NK-92 (cell line): ENCODE results near the gene C2CD2.

Experiments
- DNase-seq: peaks from one replicate; lab custom pipeline; 2025; ENCODE audit not compliant: unreplicated experiment; lab: John Stamatoyannopoulos, UW

Gene C2CD2

DNA sequence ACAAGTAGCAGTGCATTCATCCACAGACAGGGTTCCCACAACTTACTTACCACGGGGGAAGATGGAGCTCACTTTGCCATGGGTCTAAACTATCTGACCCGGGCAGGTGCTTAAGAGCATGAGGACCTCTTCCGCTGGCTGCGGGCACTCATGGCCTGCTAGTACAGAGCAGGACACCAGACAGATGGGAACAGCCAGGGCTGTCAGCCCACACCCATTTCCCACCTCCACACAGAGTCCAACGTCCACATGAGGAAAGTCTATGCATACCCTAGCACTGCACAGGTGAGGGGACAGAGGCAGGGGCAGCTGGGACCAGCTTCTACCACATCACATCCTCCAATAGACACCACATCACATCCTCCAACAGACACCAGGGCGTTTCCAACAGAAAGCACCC, 38.9 kb downstream of the C2CD2 start:
- DNase-seq, result no peak

DNA sequence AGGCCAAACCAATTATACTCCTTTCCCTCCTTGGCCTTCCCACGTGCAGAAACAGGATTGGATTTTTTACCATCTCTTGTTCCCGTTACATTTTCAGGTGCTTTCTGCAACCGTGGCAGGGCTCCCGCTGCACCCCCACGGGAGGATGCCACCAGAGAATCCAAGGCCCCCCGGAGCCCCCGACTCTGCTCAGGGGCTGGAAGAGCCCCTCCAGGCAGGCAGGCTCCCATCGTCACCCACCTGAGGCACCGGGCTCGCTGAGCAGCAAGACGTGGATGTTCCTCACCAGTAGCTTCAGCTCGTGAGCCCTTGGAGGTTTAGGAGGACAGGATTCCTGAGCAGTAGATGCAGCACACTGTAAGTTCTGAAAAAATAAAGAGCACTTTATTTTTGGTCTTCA, 39.5 kb downstream of the C2CD2 start:
- no peak for DNase-seq

DNA sequence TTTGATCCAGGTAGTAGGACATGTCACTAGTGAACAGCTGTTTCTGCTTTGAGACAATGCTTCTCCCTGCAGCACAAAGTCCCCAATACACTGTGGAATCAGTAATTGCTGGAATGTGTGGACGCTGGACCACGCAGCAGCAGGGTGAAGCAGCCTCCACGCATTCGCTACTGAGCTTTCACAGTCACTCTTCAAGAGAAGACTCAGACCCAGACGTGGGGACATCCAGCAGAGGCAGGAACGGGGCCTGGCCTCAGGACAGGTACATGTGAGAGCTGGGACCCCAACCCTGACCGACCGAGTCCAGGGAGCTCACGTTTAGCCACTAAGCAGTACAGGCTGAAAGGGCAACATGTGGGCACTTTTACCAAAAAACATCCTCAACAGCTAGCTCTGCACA, 40.6 kb downstream of the C2CD2 start:
- no peak for DNase-seq

DNA sequence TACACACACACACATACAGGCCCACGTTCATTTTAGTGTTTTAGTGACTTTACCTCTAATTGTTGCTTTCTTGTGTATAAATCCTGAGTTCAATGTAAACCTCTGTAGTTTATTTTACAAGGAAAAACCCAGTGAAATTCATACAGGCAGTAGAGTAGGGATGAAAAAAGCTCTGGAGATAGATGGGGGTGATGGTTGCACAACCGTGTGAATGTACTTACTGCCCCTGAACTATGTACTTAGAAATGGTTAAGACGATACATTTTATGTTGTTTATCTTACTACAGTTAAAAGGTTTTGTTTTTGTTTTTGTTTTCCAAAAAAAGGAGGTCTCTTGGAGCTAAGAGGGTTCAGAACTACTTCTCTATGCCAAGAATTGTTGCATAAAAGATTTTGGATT, 45.0 kb downstream of the C2CD2 start:
- DNase-seq, result no peak

DNA sequence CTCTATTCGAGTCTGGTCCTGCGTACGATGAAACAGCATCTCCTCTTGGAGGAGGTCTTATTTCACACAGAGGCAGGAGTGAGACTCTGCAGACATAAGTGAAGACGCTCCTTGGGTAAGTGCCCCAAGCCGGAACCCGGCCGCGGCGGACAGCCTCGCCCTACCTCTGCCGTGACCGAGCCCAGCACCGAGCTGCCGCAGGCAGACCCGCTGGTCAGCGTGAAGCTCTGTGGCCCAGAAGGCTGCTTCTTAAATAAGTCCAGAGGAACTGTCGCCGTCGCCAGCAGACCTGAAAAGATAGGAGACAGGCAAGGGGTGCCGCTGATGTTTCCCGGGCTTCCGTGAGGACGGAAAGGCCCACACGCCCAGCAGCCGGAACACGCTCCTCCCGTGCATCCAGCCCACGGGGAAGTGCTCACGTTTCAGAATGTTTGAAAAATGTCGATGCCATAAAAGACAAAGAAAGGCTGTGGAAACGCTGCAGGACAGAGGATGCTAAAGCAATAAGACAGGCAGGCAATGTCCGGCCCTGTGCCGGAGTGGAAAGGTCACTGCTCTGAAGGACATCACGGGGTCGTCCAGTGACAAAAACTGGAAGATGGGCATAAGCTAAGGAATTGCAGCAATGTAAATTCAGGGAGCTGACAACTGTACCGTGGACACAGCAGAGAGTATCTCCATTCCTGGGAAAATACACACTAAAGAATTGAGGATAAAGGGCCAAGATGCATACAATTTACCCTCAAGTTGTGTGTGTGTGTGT, 46.1 kb downstream of the C2CD2 start:
- DNase-seq, result no peak

DNA sequence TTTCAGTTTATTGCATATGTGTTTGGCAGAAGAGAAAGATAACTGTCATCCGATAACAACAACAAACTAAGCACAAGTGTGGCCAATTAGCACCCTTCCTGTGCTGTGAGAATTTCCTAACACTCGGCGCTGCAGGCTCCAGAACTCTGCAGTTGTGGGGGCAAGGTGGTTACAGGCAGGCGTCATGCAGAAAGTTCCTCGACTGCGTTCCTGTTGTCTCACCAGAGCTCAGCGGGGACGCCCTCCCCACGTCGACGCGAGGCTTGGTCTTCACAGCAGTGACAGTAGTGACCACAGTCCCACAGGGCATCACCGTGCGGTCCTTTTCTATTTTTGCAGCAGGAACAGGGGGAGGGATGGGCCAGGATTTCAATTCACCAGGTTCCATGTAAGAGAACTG, 47.0 kb downstream of the C2CD2 start:
- no peak for DNase-seq

DNA sequence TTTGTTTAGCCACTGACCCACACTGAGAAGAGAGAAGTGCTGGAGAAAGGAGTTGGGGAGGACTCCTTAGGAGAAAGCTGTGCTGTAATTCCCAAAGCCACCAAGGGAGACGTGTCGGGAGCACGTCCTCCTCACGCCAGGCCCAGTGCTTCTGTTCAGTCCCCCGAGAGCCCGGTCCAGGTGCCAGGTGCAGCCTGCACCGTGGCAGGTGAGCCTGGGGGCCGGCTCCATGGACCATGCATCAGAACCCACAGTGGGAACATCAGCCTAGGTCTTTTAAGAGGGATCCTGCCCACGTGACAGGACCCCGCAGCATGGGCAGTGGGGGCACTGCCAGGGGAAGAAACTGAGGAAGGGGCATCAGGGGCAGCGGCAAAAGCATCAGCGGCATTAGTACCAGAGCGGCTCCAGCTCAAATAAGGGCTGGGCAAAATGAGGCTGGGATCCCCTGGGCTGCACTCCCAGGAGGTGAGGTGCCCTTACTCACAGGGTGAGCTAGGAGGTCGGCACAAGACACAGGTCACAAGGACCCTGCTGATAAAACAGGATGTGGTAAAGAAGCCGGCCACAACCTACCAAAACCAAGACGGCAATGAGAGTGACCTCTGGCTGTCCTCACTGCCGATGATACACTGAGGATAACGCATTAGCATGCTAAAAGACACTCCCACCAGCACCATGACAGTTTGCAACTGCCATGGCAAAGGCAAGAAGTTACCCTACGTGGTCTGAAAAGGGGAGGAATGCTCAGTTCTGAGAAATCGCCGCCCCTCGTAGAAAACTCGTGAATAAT, 50.1 kb downstream of the C2CD2 start:
- DNase-seq, result no peak

DNA sequence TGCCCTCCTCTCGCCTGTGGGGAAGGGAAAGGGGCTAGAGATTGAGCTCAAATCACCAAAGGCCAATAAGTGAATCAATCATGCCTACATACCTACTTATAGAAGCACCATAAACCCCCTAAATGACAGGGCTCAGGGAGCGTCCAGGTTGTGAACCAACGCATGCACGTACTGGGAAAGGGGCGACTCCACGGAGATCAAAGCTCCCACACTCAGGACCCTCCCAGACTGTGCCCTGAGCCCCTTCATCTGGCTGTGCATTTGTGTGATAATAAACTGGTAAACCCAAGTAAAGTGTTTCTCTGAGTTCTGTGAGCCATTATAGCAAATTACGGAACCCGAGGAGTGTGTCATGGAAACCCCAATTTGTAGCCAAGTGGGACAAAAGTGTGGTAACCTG, 50.9 kb downstream of the C2CD2 start:
- DNase-seq, result no peak

DNA sequence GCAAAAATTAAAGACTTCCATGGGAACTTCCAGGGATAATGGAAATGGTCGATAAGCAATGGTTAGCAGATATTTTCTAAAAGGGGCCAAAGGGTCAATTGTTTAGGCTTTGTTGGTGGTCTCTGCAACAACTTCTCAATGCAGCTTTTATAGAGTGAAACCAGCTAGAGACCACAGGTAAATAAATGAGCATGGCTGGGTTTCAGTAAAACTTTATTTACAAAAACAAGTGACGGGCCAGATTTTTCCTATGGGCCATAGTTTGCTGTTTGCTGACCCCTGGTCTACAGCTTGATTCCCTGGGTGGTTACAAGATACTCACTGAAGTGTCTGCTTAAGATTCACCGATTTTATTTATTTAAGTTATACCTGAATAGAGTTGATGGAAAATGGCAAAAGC, 52.0 kb downstream of the C2CD2 start:
- DNase-seq, result no peak

DNA sequence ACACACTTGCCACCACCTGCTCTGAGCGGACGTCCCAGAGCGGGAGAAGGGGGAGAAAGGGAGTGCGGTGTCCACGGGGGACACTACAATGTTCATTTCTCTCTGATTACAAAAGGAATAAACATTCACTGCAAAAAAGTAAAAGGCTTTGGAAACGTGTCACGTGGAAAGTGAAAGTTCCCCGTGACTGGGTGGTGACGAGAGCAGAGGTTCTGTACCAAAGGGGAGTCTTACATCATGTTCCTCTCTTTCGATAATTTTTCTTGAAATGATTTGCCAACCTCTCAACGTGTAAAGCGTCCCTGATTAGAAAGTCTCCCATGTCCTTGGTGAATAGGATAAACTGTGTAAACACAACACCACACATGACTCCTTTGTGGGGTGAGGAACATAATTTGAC, 52.7 kb downstream of the C2CD2 start:
- no peak for DNase-seq

DNA sequence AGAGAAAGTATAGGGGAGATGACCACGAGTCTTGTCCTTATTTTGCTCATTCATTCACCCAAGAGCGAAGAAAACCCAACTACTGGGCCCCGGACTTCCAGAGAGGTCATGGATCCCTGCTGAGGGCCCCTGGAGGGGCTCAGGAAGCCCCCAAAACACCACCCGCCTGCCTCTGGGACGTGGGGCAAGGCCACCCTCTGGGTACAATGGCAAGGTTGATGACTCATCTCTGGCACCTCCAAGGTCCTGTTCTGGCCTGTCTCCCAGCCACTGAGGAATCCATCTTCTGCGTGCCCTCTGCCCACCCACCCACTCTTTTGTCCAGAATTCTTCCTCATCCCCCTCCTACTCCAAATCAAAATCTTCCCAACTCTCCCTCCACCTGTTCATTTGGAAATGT, 53.4 kb downstream of the C2CD2 start:
- DNase-seq, result no peak

DNA sequence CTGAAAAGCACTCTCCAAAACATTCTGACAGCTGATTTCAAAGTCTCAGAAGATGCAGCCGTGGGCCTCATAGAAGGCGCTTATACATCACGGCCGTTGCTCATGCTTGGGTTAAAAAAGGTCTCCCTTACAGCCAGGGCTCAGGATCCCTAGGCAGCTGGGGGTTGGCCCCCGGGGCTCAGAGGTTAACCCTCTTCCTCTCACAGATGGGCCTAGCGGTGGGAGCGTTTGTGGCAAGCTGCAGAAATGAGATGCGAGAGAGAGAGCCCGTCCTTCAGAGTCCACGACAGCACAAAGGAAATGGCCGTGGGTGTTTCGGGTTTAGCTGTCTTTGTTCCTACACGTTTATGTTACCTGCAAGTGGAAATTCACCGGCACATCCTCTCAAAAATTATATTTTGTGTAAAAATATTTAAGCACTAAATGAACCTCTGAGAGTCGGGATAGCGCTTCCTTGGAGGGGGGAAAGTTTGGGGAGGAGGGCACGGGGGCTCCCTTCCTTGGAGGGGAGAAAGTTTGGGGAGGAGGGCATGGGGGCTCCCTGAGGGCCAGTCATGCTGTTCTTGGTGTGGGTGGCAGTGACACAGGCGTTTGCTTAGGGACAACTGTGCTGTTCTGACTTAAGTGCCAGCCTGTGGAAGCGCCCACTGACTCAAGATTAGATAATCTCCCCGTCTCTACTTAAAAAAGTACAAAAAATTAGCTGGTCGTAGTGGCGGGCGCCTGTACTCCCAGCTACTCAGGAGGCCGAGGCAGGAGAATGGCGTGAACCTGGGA, 54.2 kb downstream of the C2CD2 start:
- no peak for DNase-seq

DNA sequence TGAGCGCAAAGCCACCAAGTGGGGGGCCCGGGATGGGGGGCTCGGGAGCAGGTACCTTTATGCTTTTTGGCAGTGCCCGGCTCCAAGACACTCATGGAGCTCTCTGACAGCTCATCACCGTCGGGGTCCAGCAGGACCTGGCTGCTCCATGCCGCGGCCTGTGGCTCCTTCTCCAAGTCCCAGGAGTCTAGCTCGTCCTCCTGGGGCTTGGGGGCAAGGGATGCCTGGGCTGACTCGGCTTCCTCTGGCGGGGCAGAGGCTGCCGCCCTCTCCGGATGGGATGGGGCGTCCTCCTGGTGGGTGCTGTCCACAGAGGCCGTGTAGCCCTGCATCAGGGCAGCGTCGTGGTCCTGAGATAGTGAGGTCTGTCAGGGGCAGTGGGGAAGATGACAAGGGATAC, 54.8 kb downstream of the C2CD2 start:
- DNase-seq, result no peak

DNA sequence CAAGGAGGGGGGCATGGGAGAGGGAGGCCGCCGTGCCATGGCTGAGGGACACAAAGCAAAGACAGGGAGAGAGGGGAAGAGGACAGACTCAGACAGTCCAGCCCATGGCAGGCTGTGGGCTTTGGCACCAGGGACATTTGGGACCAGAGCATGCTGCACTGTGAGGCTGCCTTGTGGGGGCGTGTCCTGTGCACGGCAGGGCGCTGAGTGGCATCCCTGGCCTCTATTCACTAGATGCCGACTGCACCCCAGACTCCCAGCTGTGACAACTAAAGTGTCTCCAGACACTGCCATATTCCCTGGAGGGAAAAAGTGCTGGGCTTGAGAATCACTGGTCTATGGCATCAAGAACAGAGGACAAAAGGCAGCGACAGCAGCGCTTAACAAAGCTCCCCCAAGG, 56.1 kb downstream of the C2CD2 start:
- DNase-seq, result no peak

DNA sequence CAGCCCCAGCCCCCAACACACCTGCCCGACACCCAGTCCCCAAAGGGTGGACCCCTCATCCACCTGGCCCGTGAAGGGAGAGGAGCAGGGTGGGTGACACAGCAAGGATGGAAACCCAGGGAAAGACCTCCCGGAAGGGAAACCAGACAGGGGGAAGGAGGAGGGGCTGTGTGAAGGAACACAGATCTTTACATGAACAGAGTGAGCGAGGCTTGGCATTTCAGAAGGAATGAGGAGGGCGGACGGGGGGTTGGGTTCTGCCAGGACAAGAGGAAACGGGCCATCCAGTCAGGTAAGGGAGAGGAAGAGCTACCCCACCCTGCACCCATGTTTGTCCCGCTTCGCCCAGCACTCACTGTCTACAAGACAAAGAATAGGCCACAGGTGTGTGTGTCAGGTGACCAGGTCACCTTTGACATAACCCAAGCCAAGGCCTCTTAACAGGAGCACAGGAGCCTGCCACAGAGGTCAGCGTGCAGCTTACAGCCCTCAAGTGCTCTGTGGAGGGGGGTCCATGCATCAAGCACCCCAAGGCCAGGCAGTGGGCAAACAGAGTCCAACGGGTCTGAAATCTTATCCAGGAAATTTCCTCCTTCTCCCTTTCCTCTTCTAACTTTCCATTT, 56.7 kb downstream of the C2CD2 start:
- no peak for DNase-seq

DNA sequence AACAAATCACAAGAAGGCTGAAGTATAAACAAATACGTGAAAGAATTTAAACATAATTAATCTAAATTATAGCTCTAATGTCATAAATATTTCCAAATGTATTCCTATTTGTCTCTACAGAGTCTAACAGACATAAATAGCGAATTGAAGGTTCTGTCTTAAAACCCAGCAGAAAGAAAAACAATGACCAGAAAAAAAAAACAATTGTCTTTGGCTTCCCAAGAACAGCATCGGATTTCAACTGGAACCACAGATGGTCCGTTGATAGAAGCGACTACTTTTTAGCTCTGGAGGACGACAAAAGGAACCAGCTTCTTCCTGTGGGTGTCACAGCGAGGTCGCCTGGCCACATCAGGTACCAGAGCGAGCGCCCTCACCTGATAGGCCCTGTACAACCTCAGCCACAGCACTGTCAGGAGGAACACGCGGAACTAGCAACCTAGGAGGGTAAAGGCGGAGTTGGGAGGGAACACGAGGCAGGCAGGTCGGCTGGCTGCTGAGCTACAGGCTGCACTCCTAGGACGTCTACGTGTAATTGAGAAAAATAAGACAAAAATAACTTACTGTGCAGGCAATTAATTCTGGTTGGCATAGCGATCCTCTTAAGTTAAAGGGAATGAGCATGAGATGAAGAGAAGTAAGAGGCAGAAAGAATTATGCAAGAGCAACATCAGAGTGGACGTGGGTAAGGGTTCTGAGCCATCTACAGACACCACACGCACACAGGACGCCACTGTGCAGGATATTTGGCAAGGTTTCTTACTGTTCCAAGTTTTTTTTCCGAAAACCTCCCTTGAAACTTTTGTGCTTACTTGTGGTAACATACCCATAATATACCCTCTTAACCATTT, 58.0 kb downstream of the C2CD2 start:
- no peak for DNase-seq

DNA sequence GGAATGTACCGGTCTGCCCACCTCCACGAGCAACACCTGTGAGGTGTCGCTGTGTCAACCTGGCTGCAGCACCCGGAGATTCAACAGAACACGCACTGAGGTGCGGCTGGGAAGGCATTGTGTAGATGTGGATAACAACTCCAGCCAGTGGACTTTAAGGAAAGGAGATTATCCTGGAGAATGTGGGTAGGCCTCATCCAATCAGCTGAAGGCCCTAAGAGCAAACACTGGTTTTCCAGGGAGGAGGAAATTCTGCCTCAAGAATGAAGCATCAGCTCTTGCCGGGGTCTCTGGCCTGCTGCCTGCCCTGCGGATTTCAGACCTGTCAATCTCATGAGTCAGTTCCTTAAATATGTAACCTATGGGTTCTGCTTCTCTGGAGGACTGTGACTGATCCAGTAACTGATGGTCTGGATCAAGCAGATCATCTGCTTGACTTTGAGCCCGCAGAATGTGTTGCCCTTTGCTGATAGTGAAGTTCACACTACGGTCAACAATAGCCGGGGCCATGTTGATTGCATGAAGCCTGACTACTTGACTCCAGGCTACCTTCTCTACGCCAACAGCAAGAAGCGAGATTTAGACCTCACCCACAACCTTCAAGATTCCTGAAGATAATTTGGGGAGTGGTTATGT, 58.8 kb downstream of the C2CD2 start:
- no peak for DNase-seq

DNA sequence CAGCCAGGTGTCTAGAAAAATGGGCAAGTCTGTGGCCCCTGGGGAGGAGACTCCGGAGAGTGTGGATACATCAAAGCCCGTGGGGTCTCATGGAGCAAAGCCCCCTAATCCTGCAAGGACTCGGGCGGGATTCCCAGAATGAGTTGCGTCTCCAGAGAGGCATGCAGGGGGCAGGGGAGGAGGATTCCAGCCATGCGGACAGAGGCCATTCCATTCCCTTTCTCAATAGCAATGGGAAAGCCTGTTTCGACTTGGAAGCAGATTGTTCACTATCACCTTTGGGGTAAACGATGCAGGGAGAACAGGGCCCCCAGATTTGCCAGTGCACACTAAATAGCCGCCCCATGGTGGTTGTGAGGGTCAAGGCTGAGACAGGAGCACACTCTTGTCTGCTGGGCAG, 59.3 kb downstream of the C2CD2 start:
- DNase-seq, result no peak

DNA sequence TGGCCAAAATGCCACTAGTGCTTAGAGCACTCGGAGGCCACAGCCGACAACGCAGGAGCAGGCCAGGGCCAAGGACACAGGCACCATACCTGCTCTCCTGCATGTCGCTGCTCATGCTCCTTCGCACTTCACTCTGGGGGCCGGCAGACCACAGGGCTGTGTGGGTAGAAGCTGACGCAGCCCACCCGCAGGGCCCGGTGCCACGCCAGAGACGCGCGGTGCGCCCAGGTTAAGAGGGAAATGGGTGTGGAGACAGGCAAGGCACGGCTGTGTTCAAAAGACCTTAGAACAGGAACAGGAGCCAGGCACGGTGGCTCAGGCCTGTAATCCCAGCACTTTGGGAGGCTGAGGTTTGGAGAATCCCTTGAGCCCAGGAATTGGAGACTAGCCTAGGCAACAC, 61.1 kb downstream of the C2CD2 start:
- no peak for DNase-seq

DNA sequence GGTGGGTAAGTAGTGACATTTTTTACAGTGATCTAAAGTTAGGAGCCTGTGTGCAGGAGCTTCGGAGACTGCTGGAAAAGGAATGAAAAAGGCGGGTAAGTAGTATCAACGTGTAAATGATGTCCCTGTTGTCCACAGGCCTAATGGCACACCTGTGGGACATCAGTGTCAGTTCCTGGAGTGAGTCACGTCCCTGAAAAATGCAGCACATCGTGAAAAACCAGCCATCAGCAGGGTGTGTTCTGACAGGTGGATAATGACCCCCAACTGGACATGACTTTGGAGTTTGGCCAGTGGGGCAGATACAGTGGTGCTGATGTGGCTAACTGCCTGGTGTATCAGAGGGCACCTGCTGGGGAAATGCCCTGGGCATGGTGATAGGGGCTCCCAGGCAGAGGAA, 62.7 kb downstream of the C2CD2 start:
- DNase-seq, result no peak
